GM10847 (cell line): ENCODE results near the gene MCF2L.

Experiments
- POLR2A ChIP-seq: IDR thresholded peaks from 2 replicates; pipeline ENCODE4 v1.6.1; 2011; ENCODE audit not compliant: insufficient read length; ENCODE audit errors: extremely low read depth

Gene MCF2L

GRCh38 chr13:113148940-113149503, 180.0 kb downstream of the MCF2L start:
- no peak for TF ChIP-seq POLR2A
